Gastroesophageal sphincter (tissue), 4 donors: Measurements from ENCODE around the gene RPL12. TPM values are rescaled to one million over a fixed set of nuclear protein-coding genes. Genes with fewer than 3 reads are reported as not detected.
"Not testable (repeated sequence)": the region's sequence is repeated elsewhere in the genome, so short reads cannot be mapped to it uniquely, and the experiment has no call there.

Experiments
- ATAC-seq: fragments of 150-250 bp; one replicate; pipeline ENCODE4 v1.9.1; 2016; ENCODE audit warnings: mild to moderate bottlenecking, moderate library complexity
- H3K27ac ChIP-seq, 4 donors: fragments of 200-600 bp; sonication (generic) in 3 of 4; 1 replicate in 3 of 4; 2 replicates in 1 of 4; pipeline ENCODE4 v1.5.1; 2016 to 2019
- H3K27me3 ChIP-seq: fragments of 200-600 bp; sonication (generic); one replicate; pipeline ENCODE4 v1.5.1; 2019
- H3K36me3 ChIP-seq, 2 donors: fragments of 200-600 bp; sonication (generic); one replicate each; pipeline ENCODE4 v1.5.1; 2019; ENCODE audit warnings: control low read depth in 1 of 2
- H3K4me1 ChIP-seq, 3 donors: fragments of 200-600 bp; sonication (generic); 1 replicate in 2 of 3; 2 replicates in 1 of 3; pipeline ENCODE4 v1.5.1; 2016 to 2019; ENCODE audit warnings: control low read depth in 2 of 3
- H3K4me3 ChIP-seq, 2 donors: fragments of 200-600 bp; sonication (generic); one replicate each; pipeline ENCODE4 v1.5.1; 2019; ENCODE audit warnings: mild to moderate bottlenecking in 1 of 2, moderate library complexity in 1 of 2
- H3K9me3 ChIP-seq, 3 donors: fragments of 200-600 bp; sonication (generic); one replicate each; pipeline ENCODE4 v1.5.1; 2017 to 2019; ENCODE audit warnings: control low read depth in 2 of 3
- EP300 ChIP-seq: sonication (generic); formaldehyde crosslinking; IDR thresholded peaks from one replicate; pipeline ENCODE4 v1.6.1; 2017; ENCODE audit warnings: antibody characterized with exemption, mild to moderate bottlenecking
- POLR2A ChIP-seq, 2 donors: fragments of 450-650 bp; IDR thresholded peaks; one replicate each; pipeline ENCODE4 v1.6.1; 2017; ENCODE audit warnings: antibody characterized with exemption in 2 of 2, mild to moderate bottlenecking in 2 of 2, moderate library complexity in 1 of 2
- POLR2AphosphoS5 ChIP-seq: sonication (generic); formaldehyde crosslinking; IDR thresholded peaks from one replicate; pipeline ENCODE4 v1.6.1; 2017; ENCODE audit warnings: antibody characterized with exemption
- WGBS, 2 donors: methylation state at CpG; one replicate each; pipeline ENCODE4 v1.1.5; 2018; ENCODE audit warnings: low coverage in 1 of 2; 5-methylcytosine and 5-hydroxymethylcytosine counted together
- total RNA-seq, 4 donors: library from RNA; depleted of rRNA; stranded (reverse); fragments of >200 nt; gene quantifications; one replicate each; pipeline ENCODE4 v1.1.0, GENCODE V29; 2016
- TF ChIP-seq, protein P1 (sequence below), 4 experiments: fragments of 200-600 bp in 2 of 4; fragments of 450-650 bp in 2 of 4; sonication (generic) in 1 of 4; IDR thresholded peaks; one replicate each; pipeline ENCODE4 v1.5.1; 2017 to 2019; ENCODE audit warnings: antibody characterized with exemption in 4 of 4, mild to moderate bottlenecking in 2 of 4, moderate library complexity in 2 of 4

RPL12 gene
- total RNA-seq, 4 donors from 2014 or later, result 879 to 2,906 (median 1,722) TPM

DNA sequence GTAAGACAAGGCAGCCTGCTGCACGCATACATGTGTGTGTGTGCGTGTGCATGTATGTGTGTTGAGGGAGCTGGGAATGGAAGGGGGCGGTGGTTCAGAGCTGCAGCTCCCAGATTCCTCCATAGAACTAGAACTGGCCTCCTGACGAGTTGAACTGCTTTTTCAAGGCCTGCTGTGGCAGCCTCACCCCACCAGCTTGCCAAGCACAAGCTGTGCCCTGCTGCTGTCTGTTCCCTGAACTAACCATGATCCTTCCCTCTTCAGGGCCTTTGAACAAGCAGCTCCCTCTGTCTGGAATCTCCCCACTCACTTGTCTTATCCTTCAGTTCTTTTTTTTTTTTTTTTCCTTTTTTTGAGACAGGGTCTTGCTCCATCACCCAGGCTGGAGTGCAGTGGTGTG is 22.7 kb upstream of the RPL12 start:
- Histone ChIP-seq H3K9me3 (no peaks in the 10 kb centered on the region), H3K27me3 (no peaks in the 10 kb centered on the region), H3K4me3 (no peak overlapping the region), H3K4me1 (no peaks in the 10 kb centered on the region), H3K36me3 (peaks cover 0 to 94% of the 10 kb centered on the region in 2 donors), H3K27ac (no peak overlapping the region)
- ATAC-seq, result no peak
- 89% methylated on average over 4 of the region's 4 CpGs; no CpG with 5 or more reads in 1 of the 2 donors for WGBS, 2 donors
- TF ChIP-seq EP300 (no peak), POLR2AphosphoS5 (no peak), POLR2A (IDR thresholded peaks at IDR 0.05) (no peak)
- TF ChIP-seq, protein P1, sequence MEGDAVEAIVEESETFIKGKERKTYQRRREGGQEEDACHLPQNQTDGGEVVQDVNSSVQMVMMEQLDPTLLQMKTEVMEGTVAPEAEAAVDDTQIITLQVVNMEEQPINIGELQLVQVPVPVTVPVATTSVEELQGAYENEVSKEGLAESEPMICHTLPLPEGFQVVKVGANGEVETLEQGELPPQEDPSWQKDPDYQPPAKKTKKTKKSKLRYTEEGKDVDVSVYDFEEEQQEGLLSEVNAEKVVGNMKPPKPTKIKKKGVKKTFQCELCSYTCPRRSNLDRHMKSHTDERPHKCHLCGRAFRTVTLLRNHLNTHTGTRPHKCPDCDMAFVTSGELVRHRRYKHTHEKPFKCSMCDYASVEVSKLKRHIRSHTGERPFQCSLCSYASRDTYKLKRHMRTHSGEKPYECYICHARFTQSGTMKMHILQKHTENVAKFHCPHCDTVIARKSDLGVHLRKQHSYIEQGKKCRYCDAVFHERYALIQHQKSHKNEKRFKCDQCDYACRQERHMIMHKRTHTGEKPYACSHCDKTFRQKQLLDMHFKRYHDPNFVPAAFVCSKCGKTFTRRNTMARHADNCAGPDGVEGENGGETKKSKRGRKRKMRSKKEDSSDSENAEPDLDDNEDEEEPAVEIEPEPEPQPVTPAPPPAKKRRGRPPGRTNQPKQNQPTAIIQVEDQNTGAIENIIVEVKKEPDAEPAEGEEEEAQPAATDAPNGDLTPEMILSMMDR (IDR thresholded peaks at IDR 0.05), result no peak

GRCh38 chr9:127473501-127473900 is 22.3 kb upstream of the RPL12 start:
- Histone ChIP-seq H3K27me3 (no peaks in the 10 kb centered on the region), H3K36me3 (peaks cover 0 to 94% of the 10 kb centered on the region in 2 donors), H3K27ac (no peak overlapping the region), H3K4me3 (no peak overlapping the region), H3K4me1 (no peaks in the 10 kb centered on the region), H3K9me3 (no peaks in the 10 kb centered on the region)
- no peak for ATAC-seq
- TF ChIP-seq POLR2A (IDR thresholded peaks at IDR 0.05), result no peak
- TF ChIP-seq EP300, result no peak
- TF ChIP-seq, protein P1 (IDR thresholded peaks at IDR 0.05), result no peak
- no peak for TF ChIP-seq POLR2AphosphoS5
- 86 to 100% methylated on average over 2 to 6 of the region's 10 CpGs for WGBS, 2 donors

- H3K9me3 ChIP-seq, result no peaks in the 10 kb centered on the region
- no peak for TF ChIP-seq EP300
- TF ChIP-seq POLR2A (IDR thresholded peaks at IDR 0.05), result no peak
- no peak for TF ChIP-seq POLR2AphosphoS5
- TF ChIP-seq, protein P1 (IDR thresholded peaks at IDR 0.05), result no peak
- no peak for ATAC-seq
- peaks cover 0 to 92% of the 10 kb centered on the region in 2 donors for H3K36me3 ChIP-seq
- no peaks in the 10 kb centered on the region for H3K27me3 ChIP-seq
- no peak overlapping the region for H3K4me3 ChIP-seq
- WGBS, 2 donors, result 87 to 91% methylated on average over 3 of the region's 3 CpGs
- H3K4me1 ChIP-seq, result no peaks in the 10 kb centered on the region
- no peak overlapping the region for H3K27ac ChIP-seq
Observed at GRCh38 chr9:127470662-127471061, 19.5 kb upstream of the RPL12 start.

DNA sequence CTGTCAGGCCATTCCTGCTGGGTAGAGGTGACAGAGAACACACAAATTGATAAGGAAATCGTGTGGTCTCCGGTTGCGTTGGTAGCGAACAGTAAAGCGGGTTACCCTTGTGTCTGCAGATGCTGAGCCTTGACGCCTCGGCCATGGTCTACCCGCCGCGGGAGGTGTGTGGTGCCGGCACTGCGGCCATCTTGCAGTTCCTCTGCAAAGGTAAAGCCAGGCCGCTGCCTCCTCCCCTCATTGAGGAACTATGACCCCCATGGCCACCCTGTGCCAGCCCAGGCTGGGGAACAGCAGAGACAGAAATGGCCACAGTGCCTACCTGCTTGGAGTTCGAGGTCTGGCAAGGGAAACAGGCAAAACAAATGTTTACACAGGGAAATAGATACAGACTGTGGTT is 16.4 kb upstream of the RPL12 start:
- no peak for ATAC-seq
- no peaks in the 10 kb centered on the region for H3K4me1 ChIP-seq
- peaks cover 0 to 92% of the 10 kb centered on the region in 2 donors for H3K36me3 ChIP-seq
- no peak overlapping the region for H3K4me3 ChIP-seq
- H3K9me3 ChIP-seq, result no peaks in the 10 kb centered on the region
- 90% methylated on average over 4 of the region's 14 CpGs; no CpG with 5 or more reads in 1 of the 2 donors for WGBS, 2 donors
- no peaks in the 10 kb centered on the region for H3K27me3 ChIP-seq
- no peak overlapping the region for H3K27ac ChIP-seq
- TF ChIP-seq EP300 (no peak), POLR2AphosphoS5 (no peak), POLR2A (IDR thresholded peaks at IDR 0.05) (no peak)
- TF ChIP-seq, protein P1 (IDR thresholded peaks at IDR 0.05), result no peak

- 93% methylated on average over 3 of the region's 5 CpGs; no CpG with 5 or more reads in 1 of the 2 donors for WGBS, 2 donors
- not testable (repeated sequence) for ATAC-seq, H3K4me1 ChIP-seq
Observed at GRCh38 chr9:127466407-127466917, 15.3 kb upstream of the RPL12 start.

More at GRCh38 chr9:127466407-127466917, 15.3 kb upstream of the RPL12 start:
- H3K4me3 ChIP-seq, H3K9me3 ChIP-seq, H3K27ac ChIP-seq, H3K27me3 ChIP-seq: not testable (repeated sequence)
- peaks cover 0 to 97% of the 10 kb centered on the region in 2 donors for H3K36me3 ChIP-seq
